Activated T-cell treated with anti-CD3 and anti-CD28 coated beads for 24 hours (primary cell): Measurements from ENCODE around the gene NID1.

Source experiments
- DNase-seq: peaks from one replicate; pipeline ENCODE4 v3.0.0-alpha.2; 2020; ENCODE audit warnings: low read depth

Gene NID1

DNA sequence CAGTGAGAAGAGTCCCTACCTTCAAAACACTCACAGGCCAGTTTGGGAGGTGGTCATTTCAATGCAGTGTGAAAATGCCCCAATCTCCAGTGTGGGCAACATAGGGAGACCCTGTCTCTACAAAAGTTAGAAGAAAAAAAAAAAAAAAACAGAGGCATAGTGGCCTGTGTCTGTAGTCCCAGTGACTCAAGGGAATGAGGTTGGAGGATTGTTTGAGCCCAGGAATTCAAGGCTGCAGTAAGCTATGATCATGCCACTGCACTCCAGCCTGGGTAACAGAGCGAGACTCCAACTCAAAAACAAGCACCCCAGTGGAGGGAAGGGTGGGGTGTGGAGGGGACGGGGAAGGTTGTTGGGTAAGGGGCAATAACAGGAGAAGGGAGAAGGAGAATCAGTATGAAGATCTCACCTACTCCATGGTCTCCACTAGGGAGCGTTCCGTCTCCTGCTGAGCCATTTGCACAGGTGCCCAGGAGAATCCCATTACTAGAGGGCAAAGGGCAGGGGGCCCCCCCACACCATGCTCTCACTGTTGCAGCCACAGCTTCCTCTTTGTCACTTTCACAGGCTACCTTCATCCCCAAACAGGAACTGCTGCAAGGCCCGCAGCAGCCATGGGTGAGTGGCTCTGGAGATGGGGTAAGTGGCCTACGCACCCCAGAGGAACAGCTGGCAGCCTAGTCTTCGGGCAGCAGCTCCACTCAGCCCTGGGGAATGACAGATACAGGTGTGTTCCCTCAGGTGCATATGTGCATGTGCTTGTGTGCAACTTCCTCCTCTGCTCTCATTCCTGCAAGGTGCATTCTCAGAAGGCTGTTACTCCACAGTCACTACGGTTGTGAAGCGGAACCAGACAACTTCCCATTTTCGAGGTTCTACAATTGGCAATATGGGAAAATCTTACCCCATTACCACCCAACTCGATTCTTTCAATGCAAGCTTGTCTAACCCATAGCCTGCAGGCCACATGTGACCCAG, 110.3 kb downstream of the NID1 start:
- peak; percentile 11 for DNase-seq

DNA sequence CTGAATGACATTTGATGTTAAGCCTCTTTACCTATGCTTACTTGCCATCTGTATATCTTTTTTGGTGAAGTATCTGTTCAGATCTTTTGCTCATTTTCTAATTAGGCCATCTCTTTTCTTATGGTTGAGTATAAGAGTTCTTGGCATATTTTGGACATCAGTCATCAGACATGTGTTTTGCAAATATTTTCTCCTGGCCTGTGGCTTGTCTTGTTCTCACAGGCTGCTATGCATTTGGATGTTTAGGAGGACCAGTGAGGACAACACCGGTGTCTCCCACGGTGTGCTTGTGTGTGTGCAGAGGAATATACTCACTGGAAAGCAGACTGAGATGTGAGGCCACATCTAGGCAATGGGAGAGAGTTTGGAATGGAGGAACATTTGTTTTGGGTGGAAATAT, 111.1 kb downstream of the NID1 start:
- no peak for DNase-seq

DNA sequence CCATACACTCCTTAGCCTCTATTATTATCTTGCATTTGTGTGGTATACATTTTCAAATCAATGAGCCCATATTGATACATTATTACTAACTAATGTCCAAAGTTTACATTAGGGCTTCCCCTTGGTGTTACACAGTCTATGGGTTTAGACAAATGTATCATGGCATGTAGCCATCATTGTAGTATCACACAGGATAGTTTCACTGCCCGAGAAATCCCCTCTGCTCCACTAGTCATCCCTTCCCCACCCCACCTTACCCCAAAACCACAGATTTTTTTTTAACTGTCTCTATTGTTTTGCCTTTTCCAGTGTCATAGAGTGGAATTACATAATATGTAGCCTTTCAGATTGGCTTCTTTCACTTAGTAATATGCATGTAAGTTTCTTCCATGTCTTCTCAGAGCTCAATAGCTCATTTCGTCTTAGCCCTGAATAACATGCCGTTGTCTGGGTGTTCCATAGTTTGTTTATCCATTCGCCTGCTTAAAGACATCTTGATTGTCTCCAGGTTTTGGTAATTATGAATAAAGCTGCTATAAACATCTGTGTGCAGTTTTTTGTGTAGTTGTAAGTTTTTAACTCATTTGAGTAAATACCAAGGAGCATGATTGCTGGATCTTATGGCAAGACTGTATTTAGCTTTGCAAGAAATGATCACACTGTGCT, 111.8 kb downstream of the NID1 start:
- peak; percentile 21 for DNase-seq

DNA sequence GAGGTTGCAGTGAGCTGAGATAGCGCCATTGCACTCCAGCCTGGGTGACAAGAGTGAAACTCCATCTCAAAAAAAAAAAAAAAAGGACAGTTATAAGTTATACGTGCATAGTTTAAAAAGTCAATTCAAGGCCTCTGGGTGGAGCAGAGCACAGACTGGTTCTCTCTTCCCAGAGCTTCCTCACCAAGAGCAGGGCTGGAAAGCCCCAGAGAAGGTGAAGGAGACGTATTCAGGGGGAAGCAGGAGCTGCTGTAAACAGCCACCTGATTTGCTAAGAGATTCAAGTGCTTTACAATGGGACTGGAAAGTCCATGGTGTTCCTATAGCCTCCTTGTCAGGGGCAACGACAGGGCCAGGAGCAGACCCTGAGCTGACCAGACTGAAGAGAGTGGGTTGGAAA, 113.2 kb downstream of the NID1 start:
- DNase-seq, result no peak

DNA sequence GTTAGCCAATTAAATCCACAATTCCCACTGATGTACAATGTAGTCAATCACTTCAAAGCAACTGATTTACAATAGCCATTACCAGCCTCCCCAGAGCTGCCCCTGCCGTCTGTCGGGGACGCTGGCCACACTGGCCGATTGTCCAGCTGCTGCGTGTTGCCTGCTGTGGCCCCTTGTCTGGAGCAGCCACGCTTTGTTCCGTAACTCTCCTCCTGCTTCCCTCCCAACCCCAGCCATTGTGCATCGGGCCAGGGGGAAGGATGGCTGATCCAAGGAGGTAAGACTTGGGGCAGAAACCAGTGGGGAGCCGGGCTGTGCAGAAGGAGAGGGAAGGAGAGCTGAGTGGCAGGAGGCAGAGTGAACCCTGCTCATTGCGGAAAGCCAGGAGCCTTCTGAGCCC, 114.6 kb downstream of the NID1 start:
- DNase-seq, result no peak

DNA sequence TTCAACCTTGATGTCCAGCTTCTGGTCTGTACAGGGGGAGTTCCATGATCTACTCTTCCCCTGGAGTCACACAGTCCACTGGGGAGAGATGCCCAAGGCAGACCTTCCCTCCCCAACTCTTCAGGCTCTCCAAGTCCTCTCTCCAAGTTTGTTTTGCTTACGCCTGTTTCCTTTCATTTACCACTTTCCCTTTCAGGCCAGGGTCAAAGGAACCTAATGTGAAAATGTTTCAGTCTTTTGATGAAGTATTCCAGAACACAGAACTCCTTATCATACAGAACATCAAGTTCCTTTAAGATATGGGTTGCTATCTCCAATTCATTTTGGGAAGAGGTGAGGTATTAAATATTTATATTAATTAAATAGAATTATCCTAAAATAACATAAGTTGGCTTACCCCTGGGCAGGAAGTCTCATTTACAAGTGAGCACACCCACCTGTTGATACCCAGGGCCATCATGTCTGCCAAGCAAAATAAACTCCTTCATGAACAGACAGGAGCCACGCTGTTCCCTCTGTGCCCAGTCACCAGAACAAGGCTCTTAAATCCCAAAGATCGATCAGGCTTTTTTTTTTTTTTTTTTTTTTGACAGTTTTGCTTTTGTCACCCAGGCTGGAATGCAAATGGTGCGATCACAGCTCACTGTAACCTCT, 116.0 kb downstream of the NID1 start:
- no peak for DNase-seq

DNA sequence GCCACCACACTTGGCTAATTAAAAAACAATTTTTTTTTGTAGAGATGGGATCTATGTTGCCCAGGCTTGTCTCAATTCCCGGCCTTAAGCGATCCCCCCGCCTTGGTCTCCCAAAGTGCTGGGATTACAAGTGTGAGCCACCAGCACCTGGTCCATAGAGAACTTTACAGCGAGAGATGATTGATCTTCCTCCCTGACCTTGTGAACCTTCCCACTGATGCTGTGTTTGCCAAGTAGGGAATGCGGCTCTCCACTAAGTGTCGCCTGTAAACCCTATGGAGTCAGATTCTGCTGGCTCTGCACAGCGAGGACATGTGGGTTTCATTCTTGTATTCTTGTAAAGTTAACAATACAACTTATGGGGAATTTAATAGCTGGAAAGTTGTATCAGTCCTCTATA, 116.9 kb downstream of the NID1 start:
- DNase-seq, result no peak

DNA sequence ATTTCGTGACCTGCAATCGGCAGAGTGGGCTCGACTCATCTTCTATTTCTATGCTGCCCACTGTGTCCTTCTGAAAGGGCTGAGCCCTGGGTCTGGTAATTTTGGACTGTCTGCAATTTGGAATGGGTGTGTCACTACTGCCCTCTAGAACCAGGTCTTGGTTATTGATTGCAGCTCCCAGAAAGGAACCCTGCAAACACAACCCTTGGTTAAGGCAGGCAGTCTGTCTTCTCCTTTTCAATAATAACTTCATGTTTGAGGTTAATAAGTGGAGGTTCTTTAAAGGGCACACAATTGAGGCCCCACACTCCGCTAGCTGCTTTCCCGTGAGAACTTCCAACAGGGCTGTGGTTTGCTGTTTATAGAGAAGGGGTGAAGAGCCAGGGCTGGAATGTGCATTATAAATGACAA, 118.3 kb downstream of the NID1 start:
- DNase-seq, result no peak

DNA sequence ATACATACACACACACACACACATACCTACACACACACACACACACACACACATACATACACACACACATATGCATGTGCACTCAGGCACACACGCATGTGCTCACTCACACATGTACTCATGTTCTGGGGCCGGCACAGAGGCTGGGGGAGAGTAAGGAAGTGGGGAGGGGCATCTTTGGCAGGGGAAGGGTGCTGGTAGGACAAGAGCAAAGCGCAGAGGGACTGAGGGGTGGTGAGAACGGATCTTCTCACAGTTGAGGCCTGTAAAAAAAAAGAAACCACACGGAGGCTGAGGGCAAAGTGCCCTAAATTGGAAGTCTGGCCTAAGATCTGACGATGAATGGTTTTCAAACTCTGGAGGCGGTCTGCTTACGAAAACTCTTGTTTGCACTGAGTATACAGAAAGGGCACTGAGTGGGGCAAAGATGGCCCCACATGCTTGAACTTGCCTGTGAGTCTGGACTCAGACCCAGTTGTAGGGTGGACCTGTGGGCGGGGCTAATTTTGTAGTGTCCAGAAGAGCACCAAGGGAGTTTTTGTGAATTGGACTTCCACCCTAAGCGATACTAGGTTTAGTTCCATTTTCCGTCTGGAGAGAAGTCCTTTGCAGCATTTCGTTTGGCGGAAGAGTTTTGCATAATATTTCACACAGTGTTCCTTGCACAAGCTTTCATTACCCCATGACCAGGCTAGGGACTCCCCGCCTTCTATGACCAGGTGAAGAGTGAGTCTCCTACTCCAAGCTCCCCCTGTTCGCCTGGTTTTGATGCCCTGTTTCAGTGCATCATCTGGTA, 118.9 kb downstream of the NID1 start:
- no peak for DNase-seq

DNA sequence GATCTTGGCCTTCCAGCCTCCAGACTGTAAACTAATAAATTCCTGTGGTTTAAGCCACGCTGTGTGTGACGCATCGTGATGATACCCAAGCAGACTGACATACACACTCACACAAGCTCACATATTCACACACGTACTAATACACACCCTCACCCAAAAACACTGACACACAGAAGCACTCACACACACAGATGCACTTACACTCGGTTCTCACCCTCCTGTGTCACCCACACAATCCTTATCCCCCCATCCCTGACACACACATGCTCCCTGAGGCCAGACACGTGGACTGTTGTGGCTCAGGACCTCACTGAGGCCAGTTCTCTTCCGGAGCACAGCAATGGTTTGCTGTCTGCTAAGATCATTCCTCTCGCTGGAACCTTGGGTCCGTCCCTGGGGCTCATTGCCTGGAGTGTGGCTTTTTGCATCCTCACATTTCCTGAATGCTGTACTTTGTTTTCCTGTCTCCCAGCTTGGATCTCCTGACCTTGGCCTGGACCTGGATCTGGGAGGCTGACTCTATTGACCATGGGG, 121.2 kb downstream of the NID1 start:
- DNase-seq, result no peak

DNA sequence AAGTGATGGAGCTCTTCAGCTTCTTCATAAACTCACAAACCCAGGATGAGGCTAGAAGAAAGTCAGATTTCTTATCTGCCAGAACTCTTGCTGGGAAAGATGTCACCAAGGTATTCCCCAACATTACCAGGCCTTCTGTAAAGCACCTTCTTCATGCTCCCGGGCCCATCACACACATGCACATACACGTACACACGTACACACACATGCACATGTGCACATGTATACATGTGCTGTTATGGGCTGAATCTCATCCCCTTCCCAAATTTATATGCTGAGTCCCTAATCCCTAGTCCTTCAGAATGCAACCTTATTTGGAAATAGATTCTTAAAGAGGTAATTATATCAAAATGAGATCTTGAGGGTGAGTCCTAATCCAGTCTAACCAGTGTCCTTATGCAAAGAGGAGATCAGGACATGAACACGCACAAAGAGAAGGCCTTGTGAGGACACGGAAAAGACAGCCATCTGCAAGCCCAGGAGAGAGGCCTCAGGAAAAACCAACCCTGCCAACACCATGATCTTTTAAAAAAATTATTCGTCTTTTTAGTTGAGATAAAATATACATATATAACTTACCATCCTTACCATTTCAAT, 121.8 kb downstream of the NID1 start:
- no peak for DNase-seq

DNA sequence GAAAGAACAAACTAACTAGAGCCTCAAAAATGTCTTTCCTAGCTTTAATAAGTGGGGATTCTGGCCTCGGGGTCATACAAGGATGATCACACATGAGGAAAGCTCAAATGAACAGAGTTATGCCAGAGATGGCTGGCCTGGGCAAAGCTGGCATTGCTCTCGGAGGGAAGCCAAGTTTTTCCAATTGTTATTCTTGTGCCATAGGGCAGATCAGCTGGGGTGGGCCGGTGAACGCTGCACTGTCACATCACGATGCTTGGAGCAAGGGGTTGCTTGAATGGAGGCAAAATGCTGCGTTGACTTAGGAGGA, 122.3 kb downstream of the NID1 start:
- no peak for DNase-seq

DNA sequence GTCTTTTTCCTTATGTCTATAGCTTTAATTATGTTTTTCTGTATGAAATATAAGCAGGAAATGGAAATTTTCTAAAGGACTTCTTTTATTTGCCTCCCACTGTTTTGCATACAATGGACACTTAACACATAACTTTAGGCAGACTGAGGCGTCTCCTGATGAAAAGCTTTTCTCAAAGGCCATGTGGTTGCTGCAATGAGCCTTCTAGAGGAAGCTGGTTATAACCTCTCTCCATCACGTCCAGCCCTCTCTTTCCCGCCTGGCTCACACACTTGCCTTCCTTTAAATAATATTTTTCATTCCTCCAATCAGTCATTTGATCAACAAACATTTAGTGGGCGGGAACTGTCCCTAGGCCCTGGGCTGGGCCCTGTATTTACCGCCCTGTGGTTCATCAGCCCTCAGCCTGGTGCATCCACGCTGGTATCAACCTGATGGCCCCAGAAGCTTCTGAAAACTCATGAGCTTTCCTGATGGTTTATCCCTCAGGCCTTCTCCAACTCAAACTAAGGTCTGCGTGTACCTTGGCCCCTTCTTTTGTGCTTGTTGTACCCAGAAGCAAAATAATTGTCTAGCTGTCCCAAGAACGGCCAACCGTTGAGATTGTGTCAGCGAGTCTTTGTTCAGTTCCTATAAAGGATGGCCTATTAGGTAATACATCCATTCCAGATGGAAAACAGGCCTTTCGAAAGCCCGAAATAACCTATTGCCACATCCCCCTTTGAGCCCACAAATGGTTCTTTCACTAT, 122.8 kb downstream of the NID1 start:
- DNase-seq, result no peak

DNA sequence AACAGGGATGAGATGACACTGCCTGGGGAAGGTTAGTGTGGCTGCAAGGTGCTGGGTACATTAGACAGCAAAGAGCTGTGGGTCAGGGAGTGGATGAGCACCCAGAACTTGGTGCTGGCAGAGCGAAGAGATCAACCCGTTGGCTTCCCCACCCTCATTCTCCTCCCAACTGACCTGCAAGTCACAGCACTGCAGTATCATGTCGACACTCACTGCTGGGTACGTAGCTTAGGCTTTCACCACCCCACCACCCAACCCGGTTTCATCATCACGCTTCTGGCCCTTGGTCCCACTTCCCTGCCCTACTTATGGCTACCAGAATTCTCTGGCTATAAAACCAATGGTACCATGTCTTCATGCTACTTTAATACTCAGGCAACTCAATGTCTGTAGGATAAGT, 124.6 kb downstream of the NID1 start:
- DNase-seq, result no peak

DNA sequence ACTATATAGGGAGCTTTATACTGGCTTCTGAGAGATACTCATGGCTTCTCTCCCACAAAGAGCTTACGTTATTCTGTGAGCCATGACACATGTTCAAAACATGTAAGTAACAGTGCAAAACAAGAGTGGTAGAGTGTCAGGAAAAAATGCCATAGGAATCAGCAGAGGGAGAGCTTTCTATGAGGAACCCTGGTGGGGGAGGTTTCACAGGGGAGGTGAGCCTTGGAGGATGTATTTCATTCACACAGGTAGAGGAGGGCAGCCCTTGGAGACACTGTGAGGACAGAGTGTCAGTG, 125.5 kb downstream of the NID1 start:
- no peak for DNase-seq

DNA sequence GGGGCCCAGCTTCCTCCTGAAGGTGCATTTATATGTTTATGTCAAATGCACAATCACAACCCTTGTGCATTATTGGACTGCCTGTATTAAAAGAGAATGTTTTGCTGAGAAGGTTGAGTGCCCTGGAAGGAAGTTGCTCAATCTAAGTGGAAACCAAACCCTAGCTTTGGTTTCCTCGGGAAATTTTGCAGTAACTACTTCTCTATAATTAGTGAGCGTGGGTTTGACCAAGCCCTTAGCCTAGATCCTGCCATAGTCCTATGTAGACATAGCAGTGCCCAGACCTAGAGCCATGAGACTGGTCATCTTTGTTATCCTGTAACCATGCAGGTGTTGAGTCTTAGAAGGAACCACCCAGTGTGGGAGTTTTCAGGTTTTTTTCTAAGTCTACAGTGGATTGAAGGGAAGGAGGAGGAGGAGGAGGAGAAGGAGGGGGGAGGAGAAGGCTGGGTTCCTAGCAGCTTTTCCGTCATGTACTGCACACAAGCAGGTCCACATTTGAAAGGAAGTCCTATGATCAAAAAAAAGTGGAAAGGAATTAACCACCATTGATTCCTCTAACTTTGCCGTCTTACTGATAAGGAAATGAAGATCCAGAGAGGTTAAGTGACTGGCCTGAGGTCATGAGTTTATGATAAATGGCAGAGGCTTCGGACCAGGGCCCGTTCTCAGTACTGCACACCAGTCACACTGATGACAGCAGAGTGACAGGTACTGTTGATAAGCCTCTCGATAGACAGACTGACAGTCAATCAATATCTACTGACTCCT, 126.0 kb downstream of the NID1 start:
- DNase-seq, result no peak

DNA sequence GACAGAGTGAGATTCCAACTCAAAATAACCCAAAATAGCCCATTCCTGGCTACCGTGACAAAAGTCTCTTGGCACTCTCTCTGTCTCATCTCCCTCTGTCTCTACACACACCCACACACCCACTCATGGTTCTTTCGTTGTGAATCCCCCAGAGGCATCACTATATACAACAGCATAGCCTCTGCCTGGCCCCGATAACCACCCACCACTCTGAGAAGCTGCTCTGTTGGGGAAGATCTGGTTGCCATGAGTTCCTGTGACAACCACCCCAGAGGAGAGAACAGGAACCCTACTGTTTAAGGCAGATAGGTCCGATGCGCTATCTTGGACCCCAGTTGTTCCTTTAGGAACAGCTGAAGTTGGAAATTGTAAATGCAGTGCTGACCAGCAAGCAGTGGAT, 127.8 kb downstream of the NID1 start:
- DNase-seq, result no peak

DNA sequence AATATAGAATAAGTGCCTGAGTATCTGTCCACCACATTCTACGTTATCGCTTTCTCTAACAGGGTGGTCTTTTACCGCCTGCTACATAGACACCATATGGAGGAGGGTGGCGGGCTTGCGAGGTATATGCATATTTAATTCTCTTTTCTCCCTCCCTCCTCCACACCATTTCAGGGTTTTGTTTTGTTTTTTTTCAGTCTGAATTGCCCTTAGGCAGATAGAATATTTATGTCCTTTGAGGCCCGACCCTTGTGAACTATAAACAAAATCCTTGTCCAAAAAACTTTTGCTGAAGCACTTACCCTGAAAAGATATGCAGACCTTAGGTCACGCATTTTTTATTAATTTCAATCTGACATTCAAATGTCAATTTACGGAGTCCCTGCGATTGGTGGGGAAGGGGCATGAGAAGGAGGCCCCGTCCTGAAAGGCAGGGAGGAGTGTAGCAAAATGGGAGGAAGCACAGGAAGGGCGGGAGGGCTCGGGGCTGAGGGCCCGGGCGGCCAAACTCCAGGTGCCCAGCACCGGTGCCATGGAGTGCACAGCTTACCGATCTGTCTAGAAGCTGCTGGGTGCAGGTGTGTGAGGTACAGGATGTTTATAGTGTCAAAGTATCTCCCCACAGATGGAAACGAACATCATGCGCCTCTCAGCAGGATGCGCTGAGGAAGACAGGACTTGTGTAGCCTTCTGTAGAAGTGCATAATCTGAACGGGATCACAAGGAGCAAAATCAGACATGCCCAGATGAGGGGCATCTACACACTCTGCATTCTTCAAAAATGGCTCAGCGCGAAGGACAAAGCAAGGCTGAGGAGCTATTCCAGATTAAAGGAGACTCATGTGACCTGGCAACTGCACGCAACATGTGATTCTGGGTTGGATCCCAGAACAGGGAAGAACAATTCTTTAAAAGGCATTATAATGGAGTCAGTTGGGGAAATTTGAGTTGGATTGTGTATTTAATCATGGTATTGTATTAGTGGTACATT, 129.4 kb downstream of the NID1 start:
- no peak for DNase-seq

DNA sequence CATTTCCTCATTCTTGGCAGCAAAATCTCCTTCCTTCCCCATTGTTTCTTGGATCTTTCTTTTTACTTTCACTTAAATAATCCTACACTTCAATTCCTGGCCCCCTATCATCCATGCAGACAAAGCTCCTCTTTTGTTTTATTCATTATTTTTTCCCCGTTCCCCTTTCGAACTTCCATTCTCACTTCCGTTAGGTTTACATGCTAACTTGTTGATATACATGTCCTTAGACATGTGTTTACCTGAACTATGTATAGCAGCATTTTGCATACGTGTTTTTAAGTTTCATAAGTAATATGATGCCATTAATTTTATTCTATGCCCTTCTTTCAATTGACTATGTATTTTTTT, 131.1 kb downstream of the NID1 start:
- no peak for DNase-seq
